Large intestine (tissue), 1 donor: ENCODE measurements around the gene MLN. TPM values are rescaled to one million over a fixed set of nuclear protein-coding genes. Genes with fewer than 3 reads are reported as not detected.

Source experiments
- polyA plus RNA-seq: library from polyadenylated mRNA; unstranded; fragments of 120-200 nt; gene quantifications from one replicate; pipeline ENCODE4 v1.2.1, GENCODE V29; 2013

The MLN gene
- polyA plus RNA-seq, 1 donor = 154 TPM

Other genes starting within 250 kb of the MLN start
- gene BAK1, start 223.7 kb downstream of the MLN start, polyA plus RNA-seq = 16.3 TPM
- gene ITPR3, start 182.7 kb downstream of the MLN start, polyA plus RNA-seq = 49.6 TPM
- 61.0 TPM for gene UQCC2, start 92.3 kb downstream of the MLN start, polyA plus RNA-seq
- 0.34 TPM for gene IP6K3, start 57.1 kb downstream of the MLN start, polyA plus RNA-seq
- 56.2 TPM for gene LEMD2, start 14.9 kb downstream of the MLN start, polyA plus RNA-seq